HEK293 (cell line): Measurements from ENCODE around the gene FLNC.

Experiments used
- EGR2 ChIP-seq: fragments of 450-650 bp; formaldehyde crosslinking; IDR thresholded peaks from 2 replicates; pipeline ENCODE4 v1.5.1; 2016; ENCODE audit warnings: low read depth, missing biosample characterization, missing genetic modification characterization
- FEZF1 ChIP-seq: fragments of 450-650 bp; formaldehyde crosslinking; IDR thresholded peaks from 2 replicates; pipeline ENCODE4 v1.5.1; 2016; ENCODE audit warnings: missing biosample characterization, missing genetic modification characterization
- HOXC10 ChIP-seq: sonication (generic); formaldehyde crosslinking; IDR thresholded peaks from 2 replicates; pipeline ENCODE4 v1.8.1; 2023; ENCODE audit warnings: mild to moderate bottlenecking, missing genetic modification reagents
- KLF8 ChIP-seq: fragments of 450-650 bp; formaldehyde crosslinking; IDR thresholded peaks from 2 replicates; pipeline ENCODE4 v1.5.1; 2016; ENCODE audit warnings: missing biosample characterization, missing genetic modification characterization
- KLF9 ChIP-seq: fragments of 450-650 bp; formaldehyde crosslinking; IDR thresholded peaks from 2 replicates; pipeline ENCODE4 v1.5.1; 2016; ENCODE audit warnings: missing biosample characterization, missing genetic modification characterization, low read depth
- MYNN ChIP-seq: fragments of 450-650 bp; formaldehyde crosslinking; IDR thresholded peaks from 2 replicates; pipeline ENCODE4 v1.5.1; 2016; ENCODE audit warnings: missing biosample characterization, missing genetic modification characterization, borderline replicate concordance
- PRDM2 ChIP-seq: fragments of 450-650 bp; formaldehyde crosslinking; IDR thresholded peaks from 2 replicates; pipeline ENCODE4 v1.5.1; 2016; ENCODE audit warnings: missing biosample characterization, missing genetic modification characterization, borderline replicate concordance
- SP3 ChIP-seq: fragments of 450-650 bp; formaldehyde crosslinking; IDR thresholded peaks from 2 replicates; pipeline ENCODE4 v1.5.1; 2016; ENCODE audit warnings: missing biosample characterization, missing genetic modification characterization
- TSHZ1 ChIP-seq: fragments of 450-650 bp; formaldehyde crosslinking; IDR thresholded peaks from 2 replicates; pipeline ENCODE4 v1.5.1; 2016; ENCODE audit warnings: missing biosample characterization, missing genetic modification characterization, borderline replicate concordance
- YY2 ChIP-seq: fragments of 450-650 bp; formaldehyde crosslinking; IDR thresholded peaks from 2 replicates; pipeline ENCODE4 v1.5.1; 2016; ENCODE audit warnings: missing biosample characterization, missing genetic modification characterization
- ZFP37 ChIP-seq: fragments of 450-650 bp; formaldehyde crosslinking; IDR thresholded peaks from 2 replicates; pipeline ENCODE4 v1.5.1; 2016; ENCODE audit warnings: missing biosample characterization, missing genetic modification characterization
- ZNF184 ChIP-seq: fragments of 450-650 bp; IDR thresholded peaks from 2 replicates; pipeline ENCODE4 v1.5.1; 2018; ENCODE audit warnings: missing biosample characterization, mild to moderate bottlenecking, missing genetic modification characterization
- ZNF248 ChIP-seq: fragments of 450-650 bp; formaldehyde crosslinking; IDR thresholded peaks from 2 replicates; pipeline ENCODE4 v1.5.1; 2017; ENCODE audit warnings: missing biosample characterization, missing genetic modification characterization
- ZNF266 ChIP-seq: fragments of 450-650 bp; formaldehyde crosslinking; IDR thresholded peaks from 2 replicates; pipeline ENCODE4 v1.5.1; 2016; ENCODE audit warnings: missing biosample characterization, missing genetic modification characterization, low read depth
- ZNF350 ChIP-seq: fragments of 450-650 bp; formaldehyde crosslinking; IDR thresholded peaks from 2 replicates; pipeline ENCODE4 v1.5.0; 2017; ENCODE audit warnings: missing biosample characterization, mild to moderate bottlenecking, missing genetic modification characterization
- ZNF521 ChIP-seq: fragments of 450-650 bp; formaldehyde crosslinking; IDR thresholded peaks from 2 replicates; pipeline ENCODE4 v1.5.1; 2017; ENCODE audit warnings: missing biosample characterization, mild to moderate bottlenecking, missing genetic modification characterization
- ZNF558 ChIP-seq: fragments of 450-650 bp; formaldehyde crosslinking; IDR thresholded peaks from 2 replicates; pipeline ENCODE4 v1.5.1; 2016; ENCODE audit warnings: missing biosample characterization, missing genetic modification characterization
- ZNF561 ChIP-seq: fragments of 450-650 bp; IDR thresholded peaks from 2 replicates; pipeline ENCODE4 v1.5.1; 2018; ENCODE audit warnings: missing biosample characterization, missing genetic modification characterization, borderline replicate concordance
- ZNF580 ChIP-seq: fragments of 450-650 bp; formaldehyde crosslinking; IDR thresholded peaks from 2 replicates; pipeline ENCODE4 v1.5.1; 2016; ENCODE audit warnings: missing biosample characterization, missing genetic modification characterization
- ZNF621 ChIP-seq: fragments of 450-650 bp; formaldehyde crosslinking; IDR thresholded peaks from 2 replicates; pipeline ENCODE4 v1.5.1; 2017; ENCODE audit warnings: missing biosample characterization, missing genetic modification characterization
- ZNF623 ChIP-seq: fragments of 450-650 bp; formaldehyde crosslinking; IDR thresholded peaks from 2 replicates; pipeline ENCODE4 v1.5.1; 2016; ENCODE audit warnings: missing biosample characterization, missing genetic modification characterization
- ZNF629 ChIP-seq: fragments of 450-650 bp; formaldehyde crosslinking; IDR thresholded peaks from 2 replicates; pipeline ENCODE4 v1.5.1; 2017; ENCODE audit warnings: missing biosample characterization, missing genetic modification characterization
- ZNF654 ChIP-seq: fragments of 450-650 bp; formaldehyde crosslinking; IDR thresholded peaks from 2 replicates; pipeline ENCODE4 v1.5.1; 2016; ENCODE audit warnings: low read depth, missing biosample characterization, missing genetic modification characterization
- ZNF792 ChIP-seq: fragments of 450-650 bp; formaldehyde crosslinking; IDR thresholded peaks from 2 replicates; pipeline ENCODE4 v1.5.1; 2016; ENCODE audit warnings: missing biosample characterization, missing genetic modification characterization
- ZSCAN23 ChIP-seq: fragments of 450-650 bp; formaldehyde crosslinking; IDR thresholded peaks from 2 replicates; pipeline ENCODE4 v1.5.1; 2016; ENCODE audit warnings: missing biosample characterization, missing genetic modification characterization
- ZSCAN5A ChIP-seq: fragments of 450-650 bp; formaldehyde crosslinking; IDR thresholded peaks from 2 replicates; pipeline ENCODE4 v1.5.1; 2016; ENCODE audit warnings: missing biosample characterization, missing genetic modification characterization
- ZXDB ChIP-seq: fragments of 450-650 bp; formaldehyde crosslinking; IDR thresholded peaks from 2 replicates; pipeline ENCODE4 v1.5.1; 2016; ENCODE audit warnings: missing biosample characterization, missing genetic modification characterization
- TF ChIP-seq, protein P1 (sequence below): fragments of 450-650 bp; formaldehyde crosslinking; IDR thresholded peaks from 2 replicates; pipeline ENCODE4 v1.5.1; 2016; ENCODE audit warnings: missing biosample characterization, missing genetic modification characterization, borderline replicate concordance

Gene FLNC

DNA sequence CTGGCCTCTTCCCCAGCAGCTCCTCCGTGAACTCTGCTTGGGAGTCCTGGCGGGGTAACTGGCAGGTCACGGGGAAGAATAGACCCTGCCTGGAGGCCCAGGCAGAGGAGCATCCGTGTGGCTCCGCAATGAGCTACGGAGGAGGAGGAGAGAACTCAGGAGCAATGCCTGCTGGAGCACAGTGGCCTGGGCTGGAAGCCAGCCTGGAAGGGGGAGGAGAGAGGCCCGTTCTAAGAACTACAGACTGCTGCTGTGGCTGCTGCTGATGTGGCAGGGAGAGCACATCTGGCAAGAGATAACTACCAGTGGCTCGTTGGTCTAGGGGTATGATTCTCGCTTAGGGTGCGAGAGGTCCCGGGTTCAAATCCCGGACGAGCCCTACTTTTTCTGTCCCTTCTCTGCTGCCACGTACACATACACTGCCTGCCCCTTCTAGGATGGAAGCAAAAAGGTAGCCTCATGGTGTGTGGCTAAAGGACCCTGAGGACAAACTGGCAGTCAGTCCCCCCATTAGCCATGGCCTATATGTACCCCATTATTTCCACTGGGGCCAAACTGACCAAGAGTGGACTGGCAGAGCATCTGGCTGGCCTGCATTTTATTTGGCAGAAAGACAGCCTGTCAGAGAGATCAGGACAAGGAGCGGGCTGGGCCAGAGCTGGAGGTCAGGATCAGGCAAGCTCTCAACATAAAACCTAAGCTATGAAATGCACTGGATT lies 46.9 kb upstream of the FLNC start (continued):
- TF ChIP-seq FEZF1 (tag by site-specific recombination) (0 out of 2 replicates have a peak, but pooled peaks have one; percentile 11), YY2 (tag by site-specific recombination) (peak; percentile 68), KLF8 (tag by site-specific recombination) (peak; percentile 73), ZXDB (tag by site-specific recombination) (0 out of 2 replicates have a peak, but pooled peaks have one; percentile 62), ZNF654 (no peak), PRDM2 (no peak), ZNF623 (0 out of 2 replicates have a peak, but pooled peaks have one; percentile 11), ZSCAN23 (tag by site-specific recombination) (no peak), EGR2 (tag by site-specific recombination) (no peak), ZNF266 (tag by site-specific recombination) (no peak), ZNF558 (tag by site-specific recombination) (peak; percentile 20; the same call in 1 of the 2 replicates), ZNF580 (tag by site-specific recombination) (peak; percentile 55), ZSCAN5A (tag by site-specific recombination) (no peak), KLF9 (tag by site-specific recombination) (no peak), ZNF629 (tag by site-specific recombination) (peak; percentile 56; the same call in 1 of the 2 replicates), HOXC10 (CRISPR knock-in tag) (no peak), ZNF184 (tag by site-specific recombination) (no peak), ZNF621 (tag by site-specific recombination) (no peak), ZNF521 (tag by site-specific recombination) (no peak), MYNN (tag by site-specific recombination) (no peak), ZFP37 (tag by site-specific recombination) (no peak), TSHZ1 (no peak), ZNF561 (tag by site-specific recombination) (0 out of 2 replicates have a peak, but pooled peaks have one; percentile 73), SP3 (tag by site-specific recombination) (peak; percentile 56; the same call in 1 of the 2 replicates), ZNF248 (tag by site-specific recombination) (no peak), ZNF792 (tag by site-specific recombination) (no peak), ZNF350 (tag by site-specific recombination) (no peak)
- TF ChIP-seq, protein P1, sequence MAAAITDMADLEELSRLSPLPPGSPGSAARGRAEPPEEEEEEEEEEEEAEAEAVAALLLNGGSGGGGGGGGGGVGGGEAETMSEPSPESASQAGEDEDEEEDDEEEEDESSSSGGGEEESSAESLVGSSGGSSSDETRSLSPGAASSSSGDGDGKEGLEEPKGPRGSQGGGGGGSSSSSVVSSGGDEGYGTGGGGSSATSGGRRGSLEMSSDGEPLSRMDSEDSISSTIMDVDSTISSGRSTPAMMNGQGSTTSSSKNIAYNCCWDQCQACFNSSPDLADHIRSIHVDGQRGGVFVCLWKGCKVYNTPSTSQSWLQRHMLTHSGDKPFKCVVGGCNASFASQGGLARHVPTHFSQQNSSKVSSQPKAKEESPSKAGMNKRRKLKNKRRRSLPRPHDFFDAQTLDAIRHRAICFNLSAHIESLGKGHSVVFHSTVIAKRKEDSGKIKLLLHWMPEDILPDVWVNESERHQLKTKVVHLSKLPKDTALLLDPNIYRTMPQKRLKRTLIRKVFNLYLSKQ (tag by site-specific recombination), result no peak
